Epidermal melanocyte (primary cell): ENCODE data around the gene DPP10.

Experiments used
- DNase-seq: peaks from one replicate; pipeline ENCODE4 v3.0.0; 2011; ENCODE audit warnings: low spot score; ENCODE audit not compliant: insufficient read length

DPP10 gene

DNA sequence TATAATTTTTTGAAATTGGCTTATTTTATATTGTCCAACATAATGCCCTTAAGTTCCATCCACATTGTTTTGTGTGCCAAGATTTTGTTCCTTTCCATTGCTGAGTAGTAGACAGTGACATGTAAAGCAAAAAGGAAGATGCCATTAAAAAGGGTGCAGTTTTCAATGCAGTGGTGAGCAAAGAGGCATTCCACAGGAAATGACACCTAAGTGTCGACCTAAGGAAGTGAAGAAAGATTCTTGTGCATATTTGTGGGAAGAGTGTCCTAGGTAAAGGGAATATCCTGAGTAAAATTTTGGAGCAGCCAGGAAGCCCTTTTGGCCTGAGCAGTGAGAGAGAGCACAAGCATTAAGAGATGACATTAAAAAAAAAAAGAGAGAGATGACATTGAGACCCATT is 1099.9 kb downstream of the DPP10 start:
- DNase-seq, result no peak

DNA sequence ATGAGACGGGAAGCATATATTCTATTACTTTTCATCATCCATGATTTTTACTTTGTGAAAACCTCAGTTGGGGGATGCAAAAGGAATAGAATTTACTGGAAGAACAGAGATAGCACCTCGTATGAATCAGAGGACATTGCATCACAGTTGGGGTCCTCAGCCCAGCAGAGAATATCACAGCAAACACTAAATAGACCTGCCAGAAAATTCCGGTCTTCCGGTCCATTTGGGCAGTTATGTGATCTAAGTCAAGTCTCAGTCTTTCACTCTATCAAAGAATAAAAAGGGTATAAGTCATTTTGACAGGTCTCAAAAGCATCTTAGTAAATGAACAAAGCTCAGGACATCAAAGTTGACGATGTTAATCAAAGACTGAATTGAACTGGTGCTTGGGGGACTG is 1100.6 kb downstream of the DPP10 start:
- DNase-seq, result no peak

DNA sequence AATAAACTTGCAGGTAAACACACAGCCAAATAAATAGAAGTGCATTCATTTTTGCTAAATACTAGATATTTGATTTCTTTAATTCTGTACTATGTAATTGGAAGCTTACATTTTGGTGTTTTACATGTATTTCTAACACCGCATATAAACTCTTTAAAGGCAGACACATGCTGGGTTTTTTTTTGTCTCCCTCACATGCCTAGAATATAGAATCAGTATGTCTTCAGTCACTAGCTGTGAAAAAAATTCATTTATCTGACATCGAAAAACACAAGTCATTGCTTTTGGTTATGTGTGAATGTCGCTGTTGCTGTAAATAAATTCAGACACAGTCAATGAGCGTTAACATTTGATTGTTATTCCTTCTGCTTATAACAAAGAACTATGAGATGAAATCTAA is 1101.0 kb downstream of the DPP10 start:
- DNase-seq, result no peak

- DNase-seq, result no peak
Observed at GRCh38 chr2:115549611-115550130, 1107.2 kb downstream of the DPP10 start.

- no peak for DNase-seq
Observed at GRCh38 chr2:115552726-115553125, 1110.3 kb downstream of the DPP10 start.

DNA sequence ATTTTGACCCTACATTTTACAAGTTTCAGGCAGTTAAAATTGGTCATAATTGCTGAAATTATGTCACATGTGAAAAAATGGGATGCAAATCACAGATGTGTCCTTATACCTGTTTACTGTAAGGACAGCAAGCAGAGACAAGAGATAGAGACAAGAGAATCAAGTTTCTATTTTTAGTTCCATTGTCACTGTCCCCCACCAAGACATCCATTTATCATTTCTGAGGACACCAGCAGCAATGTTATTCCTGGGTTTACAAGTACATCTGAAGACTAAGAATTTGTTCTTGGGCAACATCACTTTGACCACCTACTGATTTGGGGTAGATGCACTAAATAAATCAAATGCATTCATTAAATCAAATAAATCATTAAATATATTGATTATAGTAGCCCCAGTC is 1111.7 kb downstream of the DPP10 start:
- no peak for DNase-seq

GRCh38 chr2:115558725-115559124 is 1116.3 kb downstream of the DPP10 start:
- DNase-seq, result no peak

DNA sequence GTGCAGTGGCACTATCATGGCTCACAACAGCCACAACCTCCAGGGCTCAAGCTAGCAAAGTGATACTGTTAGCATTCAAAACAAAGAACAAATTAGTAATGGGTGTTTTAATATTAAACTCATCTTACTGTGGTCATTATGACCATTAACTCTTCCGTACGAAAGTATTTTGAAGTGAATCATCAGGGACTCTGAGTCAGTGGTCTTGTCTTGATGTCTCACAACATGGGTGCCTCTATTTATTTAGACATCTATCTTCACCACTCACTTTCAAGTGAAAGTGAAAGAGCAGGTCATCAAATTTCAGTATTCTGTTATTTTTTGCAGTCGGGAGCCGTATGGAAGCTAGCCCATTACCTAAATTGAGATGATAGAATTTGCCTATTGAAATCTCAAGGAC is 1118.2 kb downstream of the DPP10 start:
- no peak for DNase-seq

- no peak for DNase-seq
Observed at GRCh38 chr2:115568643-115569042, 1126.2 kb downstream of the DPP10 start.

DNA sequence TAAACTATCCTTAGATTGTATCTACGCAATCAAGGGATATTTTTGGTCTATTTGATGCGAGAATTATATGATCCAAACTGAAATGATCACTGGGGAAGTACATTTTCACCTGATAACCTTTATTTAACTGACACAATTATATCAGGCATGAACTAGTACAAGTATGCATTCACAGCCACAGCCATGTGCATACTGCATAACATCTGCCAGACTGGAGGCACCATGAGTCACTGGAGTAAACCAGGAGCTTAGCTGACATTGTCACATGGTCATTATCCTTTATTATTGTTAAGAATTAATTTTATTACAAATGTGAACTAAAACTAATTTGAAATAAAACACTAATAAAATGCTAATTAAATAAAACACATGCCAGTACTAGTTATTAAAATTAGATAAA is 1127.1 kb downstream of the DPP10 start:
- DNase-seq, result no peak

- DNase-seq, result no peak
Observed at GRCh38 chr2:115572746-115573145, 1130.3 kb downstream of the DPP10 start.

DNA sequence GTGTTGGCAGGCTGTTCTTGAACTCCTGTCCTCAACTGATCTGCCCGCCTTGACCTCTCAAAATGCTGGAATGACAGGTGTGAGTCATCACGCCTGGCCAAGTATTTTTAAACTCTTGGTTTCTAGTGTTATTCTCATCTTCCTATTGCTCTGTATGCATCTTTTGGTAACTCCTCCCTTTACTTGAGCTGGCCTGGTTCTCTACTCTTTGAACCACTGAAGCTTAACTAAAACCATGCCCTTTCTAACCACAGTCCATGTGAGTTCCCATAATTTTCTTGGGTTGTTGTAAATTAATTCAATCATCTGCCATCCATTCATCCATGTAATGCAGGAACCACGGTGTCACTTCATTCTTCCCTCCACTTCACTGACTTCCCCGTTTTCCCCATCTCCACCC is 1131.3 kb downstream of the DPP10 start:
- no peak for DNase-seq

DNA sequence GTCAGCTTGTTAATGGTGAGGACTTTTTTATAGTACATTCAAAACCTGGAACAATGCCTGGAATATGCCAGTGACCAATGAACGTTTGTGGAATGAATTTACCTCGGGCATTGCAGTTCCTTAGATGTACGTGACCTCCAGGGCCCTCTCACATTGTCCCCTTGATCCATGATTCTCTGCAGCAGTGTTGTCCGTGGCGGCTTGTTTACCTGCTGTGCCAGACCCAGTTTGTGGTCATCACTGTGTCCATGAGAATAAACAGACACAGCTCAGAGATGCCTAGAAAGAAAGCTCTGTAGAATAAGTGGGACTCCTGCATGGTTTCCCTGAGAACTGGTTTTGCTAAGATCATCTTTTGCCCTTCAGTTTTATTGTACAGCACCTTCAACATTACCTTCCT is 1132.2 kb downstream of the DPP10 start:
- no peak for DNase-seq

- DNase-seq, result no peak
Observed at GRCh38 chr2:115580784-115581183, 1138.3 kb downstream of the DPP10 start.

DNA sequence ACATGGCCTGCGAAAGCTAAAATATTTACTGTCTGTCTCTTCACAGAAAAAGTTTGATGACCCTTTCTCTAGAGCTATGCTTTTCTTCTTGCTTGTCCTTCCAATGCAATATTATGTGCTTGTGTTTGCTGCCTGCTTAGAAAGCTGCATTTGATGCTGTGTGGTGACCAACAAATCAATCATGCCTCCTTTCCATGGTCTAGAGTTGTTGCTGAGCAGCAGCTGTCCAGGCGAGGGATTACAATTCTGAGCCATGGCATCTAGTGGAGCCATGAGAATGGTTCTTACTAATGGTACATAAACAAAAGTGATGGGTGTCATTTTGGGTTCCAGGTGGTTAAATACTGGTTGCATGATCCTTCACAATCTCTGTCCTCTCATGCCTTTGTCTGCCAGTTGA is 1142.1 kb downstream of the DPP10 start:
- no peak for DNase-seq

DNA sequence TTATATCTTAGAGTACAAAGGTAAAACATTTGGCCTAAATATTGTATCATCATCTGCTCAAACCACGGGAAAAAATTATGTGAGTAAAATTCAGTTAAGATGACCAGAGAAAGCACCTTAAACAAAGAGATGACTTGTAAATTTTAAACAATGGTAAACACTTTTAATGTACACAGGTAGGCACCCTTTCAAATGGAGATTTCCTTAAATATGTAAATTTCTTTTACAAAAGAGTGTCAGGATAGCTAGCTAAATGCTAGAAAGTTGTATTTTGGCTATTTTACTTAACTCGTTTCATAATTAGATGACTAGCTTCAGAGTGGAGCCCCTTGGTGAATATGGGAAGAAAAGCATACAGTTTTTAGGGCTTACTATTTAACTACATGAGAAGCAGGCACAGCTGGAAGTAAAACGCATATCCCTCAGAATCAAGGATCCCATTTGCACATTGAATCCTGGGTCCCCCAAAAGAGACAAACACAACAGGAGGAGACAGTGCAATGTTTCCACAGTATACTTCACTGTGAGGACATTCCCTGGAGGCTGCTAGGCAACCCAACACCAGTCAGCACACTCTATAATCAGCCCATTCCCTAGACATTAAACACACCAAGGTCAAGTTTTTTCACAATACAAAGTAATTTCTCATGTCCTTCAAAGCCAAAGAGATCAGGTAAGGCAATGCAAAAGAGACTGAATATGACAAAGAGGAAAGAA is 1154.4 kb downstream of the DPP10 start:
- DNase-seq, result no peak

DNA sequence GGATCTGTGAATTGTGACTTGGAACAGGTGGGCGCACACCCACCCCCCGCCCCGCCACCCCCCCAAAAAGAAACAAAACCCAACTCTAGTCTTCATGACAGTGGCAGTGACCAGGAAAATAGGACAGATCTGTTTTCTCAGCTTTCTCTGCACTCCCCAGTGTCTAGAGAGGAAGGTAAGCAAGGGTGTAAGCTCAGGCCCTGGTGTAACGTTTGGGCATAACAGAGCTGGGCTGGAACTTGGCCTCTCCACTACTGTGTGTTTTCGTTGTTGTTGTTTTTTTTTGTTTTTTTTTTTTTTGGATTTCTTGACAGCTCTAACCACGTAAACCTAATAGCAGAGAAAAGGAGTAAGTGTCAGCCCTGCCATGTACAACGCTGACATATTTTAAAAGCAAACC is 1160.8 kb downstream of the DPP10 start:
- DNase-seq, result no peak

DNA sequence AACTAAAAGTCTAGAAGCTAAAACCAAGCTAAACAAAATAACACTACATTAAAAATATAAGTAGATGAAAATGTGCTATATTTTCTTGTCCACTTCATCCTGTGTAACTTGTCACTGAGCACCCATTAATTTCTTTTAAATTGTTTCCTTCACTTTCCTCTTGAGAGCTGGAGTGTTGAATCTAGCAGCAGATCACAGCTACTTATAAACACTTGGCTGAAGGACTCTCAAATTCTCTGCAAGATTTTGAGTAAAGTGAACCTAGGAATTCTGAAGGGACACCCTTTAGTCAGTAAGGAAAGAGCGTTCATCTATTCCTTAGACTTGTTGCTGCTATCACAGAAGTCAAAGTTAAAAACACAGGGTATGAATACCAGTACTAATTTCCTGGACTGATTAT is 1163.9 kb downstream of the DPP10 start:
- no peak for DNase-seq

GRCh38 chr2:115609978-115610377 is 1167.5 kb downstream of the DPP10 start:
- DNase-seq, result no peak

DNA sequence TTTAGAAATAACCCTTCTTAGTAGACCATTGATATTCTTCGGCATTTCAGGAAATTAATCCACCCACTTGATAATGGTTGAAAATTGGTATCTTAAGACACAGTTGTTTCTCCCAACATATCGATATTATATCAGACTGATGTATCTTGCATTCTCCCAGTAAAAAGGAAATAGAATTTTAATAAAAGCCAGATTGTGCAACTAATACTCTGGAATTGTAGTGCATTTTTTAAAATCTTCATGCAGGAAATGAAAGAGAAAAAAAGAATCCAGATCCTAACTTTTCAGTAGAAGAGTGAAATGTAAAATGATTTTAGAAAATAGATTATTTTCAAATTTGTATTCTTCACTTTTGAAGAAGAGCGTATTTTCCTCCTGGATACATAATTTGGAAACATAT is 1168.4 kb downstream of the DPP10 start:
- no peak for DNase-seq

- no peak for DNase-seq
Observed at GRCh38 chr2:115624332-115624731, 1181.9 kb downstream of the DPP10 start.

GRCh38 chr2:115634578-115634977 is 1192.1 kb downstream of the DPP10 start:
- no peak for DNase-seq

- no peak for DNase-seq
Observed at GRCh38 chr2:115635430-115635829, 1193.0 kb downstream of the DPP10 start.

DNA sequence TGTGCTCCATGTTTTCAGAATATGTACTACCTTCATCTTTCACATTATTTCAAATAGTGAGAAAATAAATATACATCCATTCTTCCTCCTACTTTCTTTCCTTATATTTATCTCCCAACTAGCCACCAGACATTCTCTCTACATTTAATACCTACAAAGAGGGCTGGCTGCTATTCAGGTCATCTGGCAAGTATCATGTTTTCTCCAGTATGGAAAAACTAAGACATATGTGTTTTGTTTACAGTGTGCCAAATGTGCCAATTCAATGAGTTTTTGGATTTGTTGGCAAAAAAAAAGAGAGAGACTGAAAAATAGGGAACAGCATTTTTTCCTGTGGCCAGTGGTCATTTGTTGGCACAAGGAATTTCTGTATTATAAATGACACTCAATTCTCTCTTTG is 1207.3 kb downstream of the DPP10 start:
- DNase-seq, result no peak
